OCI-LY7 (cell line): Measurements from ENCODE around the gene IPO9.

Experiments
- EZH2phosphoT487 ChIP-seq: fragments of 200-600 bp; sonication (generic); IDR thresholded peaks from 2 replicates; pipeline ENCODE4 v1.6.1; 2018; ENCODE audit warnings: low read depth, borderline replicate concordance, mild to moderate bottlenecking, mixed run types, antibody characterized with exemption, low read length, moderate library complexity, mixed read lengths
- TF ChIP-seq, protein P1 (sequence below): fragments of 200-600 bp; sonication (generic); conservative IDR thresholded peaks from 2 replicates; pipeline ENCODE4 v1.5.1; 2014; ENCODE audit warnings: mild to moderate bottlenecking, antibody characterized with exemption, low read length, moderate library complexity, mixed read lengths

DNA sequence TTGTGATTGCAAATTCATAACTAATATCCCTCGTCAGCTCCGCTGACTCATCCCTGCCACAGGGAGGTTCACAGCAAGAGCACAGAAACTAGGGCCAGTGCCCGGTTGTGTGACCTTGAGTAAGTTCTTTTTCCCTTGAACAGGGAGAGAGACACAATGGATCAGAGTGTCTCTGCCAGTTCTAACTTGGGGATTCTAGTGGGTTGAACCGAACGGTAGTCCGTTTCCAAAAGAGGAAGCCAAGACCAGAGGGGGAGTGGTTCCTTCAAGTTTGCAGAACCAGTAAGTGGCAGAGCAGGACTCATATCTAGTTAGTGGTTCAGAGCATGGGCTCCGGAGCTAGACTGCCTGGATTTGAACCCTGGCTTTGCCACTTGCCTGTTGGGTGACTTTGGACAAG, 54.8 kb downstream of the IPO9 start:
- TF ChIP-seq, protein P1, sequence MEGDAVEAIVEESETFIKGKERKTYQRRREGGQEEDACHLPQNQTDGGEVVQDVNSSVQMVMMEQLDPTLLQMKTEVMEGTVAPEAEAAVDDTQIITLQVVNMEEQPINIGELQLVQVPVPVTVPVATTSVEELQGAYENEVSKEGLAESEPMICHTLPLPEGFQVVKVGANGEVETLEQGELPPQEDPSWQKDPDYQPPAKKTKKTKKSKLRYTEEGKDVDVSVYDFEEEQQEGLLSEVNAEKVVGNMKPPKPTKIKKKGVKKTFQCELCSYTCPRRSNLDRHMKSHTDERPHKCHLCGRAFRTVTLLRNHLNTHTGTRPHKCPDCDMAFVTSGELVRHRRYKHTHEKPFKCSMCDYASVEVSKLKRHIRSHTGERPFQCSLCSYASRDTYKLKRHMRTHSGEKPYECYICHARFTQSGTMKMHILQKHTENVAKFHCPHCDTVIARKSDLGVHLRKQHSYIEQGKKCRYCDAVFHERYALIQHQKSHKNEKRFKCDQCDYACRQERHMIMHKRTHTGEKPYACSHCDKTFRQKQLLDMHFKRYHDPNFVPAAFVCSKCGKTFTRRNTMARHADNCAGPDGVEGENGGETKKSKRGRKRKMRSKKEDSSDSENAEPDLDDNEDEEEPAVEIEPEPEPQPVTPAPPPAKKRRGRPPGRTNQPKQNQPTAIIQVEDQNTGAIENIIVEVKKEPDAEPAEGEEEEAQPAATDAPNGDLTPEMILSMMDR: no peak
- no peak for TF ChIP-seq EZH2phosphoT487
